Loucy (cell line): ENCODE data around the gene RAB6B.

Experiments used
- EZH2phosphoT487 ChIP-seq: fragments of 200-600 bp; IDR thresholded peaks from 2 replicates; pipeline ENCODE4 v1.6.1; 2018; ENCODE audit warnings: antibody characterized with exemption, mild to moderate bottlenecking, moderate library complexity, borderline replicate concordance
- TF ChIP-seq, protein P1 (sequence below): fragments of 200-600 bp; sonication (generic); conservative IDR thresholded peaks from 2 replicates; pipeline ENCODE4 v1.5.1; 2014; ENCODE audit warnings: mild to moderate bottlenecking, antibody characterized with exemption, low read length

DNA sequence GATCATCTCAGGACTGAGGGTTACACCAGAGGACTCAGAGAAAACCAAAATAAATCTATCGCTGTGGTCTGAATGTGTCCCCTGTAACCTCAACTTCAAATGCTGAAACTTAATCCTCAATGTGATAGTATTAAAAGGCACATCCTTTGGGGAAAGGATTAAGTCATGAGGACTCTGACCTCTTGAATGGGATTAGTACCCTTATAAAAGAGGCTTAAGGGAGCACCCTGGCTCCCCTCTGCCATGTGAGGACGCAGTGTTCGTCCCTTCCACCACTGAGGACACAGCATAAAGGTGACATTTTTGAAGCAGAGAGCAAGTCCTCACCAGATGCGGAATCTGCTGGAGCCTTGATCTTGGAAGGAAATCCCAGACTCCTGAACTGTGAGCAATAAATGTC is 50.6 kb downstream of the RAB6B start:
- TF ChIP-seq, protein P1, sequence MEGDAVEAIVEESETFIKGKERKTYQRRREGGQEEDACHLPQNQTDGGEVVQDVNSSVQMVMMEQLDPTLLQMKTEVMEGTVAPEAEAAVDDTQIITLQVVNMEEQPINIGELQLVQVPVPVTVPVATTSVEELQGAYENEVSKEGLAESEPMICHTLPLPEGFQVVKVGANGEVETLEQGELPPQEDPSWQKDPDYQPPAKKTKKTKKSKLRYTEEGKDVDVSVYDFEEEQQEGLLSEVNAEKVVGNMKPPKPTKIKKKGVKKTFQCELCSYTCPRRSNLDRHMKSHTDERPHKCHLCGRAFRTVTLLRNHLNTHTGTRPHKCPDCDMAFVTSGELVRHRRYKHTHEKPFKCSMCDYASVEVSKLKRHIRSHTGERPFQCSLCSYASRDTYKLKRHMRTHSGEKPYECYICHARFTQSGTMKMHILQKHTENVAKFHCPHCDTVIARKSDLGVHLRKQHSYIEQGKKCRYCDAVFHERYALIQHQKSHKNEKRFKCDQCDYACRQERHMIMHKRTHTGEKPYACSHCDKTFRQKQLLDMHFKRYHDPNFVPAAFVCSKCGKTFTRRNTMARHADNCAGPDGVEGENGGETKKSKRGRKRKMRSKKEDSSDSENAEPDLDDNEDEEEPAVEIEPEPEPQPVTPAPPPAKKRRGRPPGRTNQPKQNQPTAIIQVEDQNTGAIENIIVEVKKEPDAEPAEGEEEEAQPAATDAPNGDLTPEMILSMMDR, result no peak
- TF ChIP-seq EZH2phosphoT487, result no peak
